ENCODE data around the gene U2AF2. TPM values are rescaled to one million over a fixed set of nuclear protein-coding genes. Genes with fewer than 3 reads are reported as not detected.

U2AF2 gene
- polyA plus RNA-seq, 1 donor (not counting 4 experiments of a cell fraction or from before 2014, with no cell fraction given), result 109 TPM

- Histone ChIP-seq H3K4me3 (ENCODE audit: control insufficient read depth in 2 of 3, extremely low read depth in 1 of 3, insufficient read depth in 2 of 3, low read depth in 1 of 3, low read length in 3 of 3) (no peak overlapping the region), H3K27ac (ENCODE audit: control insufficient read depth, insufficient read depth, low read length) (no peak overlapping the region), H3K4me1 (ENCODE audit: control insufficient read depth, extremely low read depth, insufficient read depth, low read length) (peaks cover 13% of the 10 kb centered on the region), H3K9ac (ENCODE audit: control insufficient read depth, extremely low read depth, insufficient read depth, low read length) (no peak overlapping the region), H3K36me3 (ENCODE audit: control insufficient read depth in 2 of 2, extremely low read depth in 1 of 2, insufficient read depth in 2 of 2, low read length in 2 of 2) (no peaks in the 10 kb centered on the region), H3K27me3 (ENCODE audit: control insufficient read depth, extremely low read depth, insufficient read depth, low read length) (no peaks in the 10 kb centered on the region), H3K9me1 (ENCODE audit: control insufficient read depth, extremely low read depth, insufficient read depth, low read length) (no peaks in the 10 kb centered on the region), H4K20me1 (ENCODE audit: control insufficient read depth, extremely low read depth, insufficient read depth, low read length) (no peaks in the 10 kb centered on the region), H3K4me2 (ENCODE audit: control insufficient read depth, extremely low read depth, insufficient read depth, low read depth, low read length) (no peak overlapping the region), H3K9me3 (ENCODE audit: control insufficient read depth, low read depth, low read length) (no peaks in the 10 kb centered on the region), H3K79me2 (ENCODE audit: control insufficient read depth, insufficient read depth, low read length) (no peaks in the 10 kb centered on the region), H2AFZ (ENCODE audit: control insufficient read depth, low read length) (no peak overlapping the region)
- TF ChIP-seq EZH2 (IDR thresholded peaks at IDR 0.05; ENCODE audit: low read length) (no peak), CTCF (optimal IDR thresholded peaks at IDR 0.05 in 1 of 3, IDR thresholded peaks at IDR 0.05 in 1 of 3, conservative IDR thresholded peaks at IDR 0.05 in 1 of 3; ENCODE audit: extremely low read depth in 1 of 3, insufficient read depth in 2 of 3, low read length in 3 of 3) (no peak)
- DNase-seq (ENCODE audit: low read depth, low spot score) (no peak), FAIRE-seq (no peak)
- dilution Hi-C loops (cut with MboI; ENCODE audit: extremely low pct_ligation_motif_present, low sequenced_read_pairs), result no loop called here
Observed at GRCh38 chr19:55626350-55626749, 28.5 kb upstream of the U2AF2 start.

GRCh38 chr19:55632463-55632834, 22.4 kb upstream of the U2AF2 start:
- H3K9ac ChIP-seq (ENCODE audit: control insufficient read depth, extremely low read depth, insufficient read depth, low read length), result no peak overlapping the region
- H3K9me3 ChIP-seq (ENCODE audit: control insufficient read depth, low read depth, low read length), result no peaks in the 10 kb centered on the region
- peak overlapping the region; percentile 56 for H2AFZ ChIP-seq (ENCODE audit: control insufficient read depth, low read length)
- no peaks in the 10 kb centered on the region for H4K20me1 ChIP-seq (ENCODE audit: control insufficient read depth, extremely low read depth, insufficient read depth, low read length)
- H3K4me2 ChIP-seq (ENCODE audit: control insufficient read depth, extremely low read depth, insufficient read depth, low read depth, low read length), result no peak overlapping the region
- H3K27me3 ChIP-seq (ENCODE audit: control insufficient read depth, extremely low read depth, insufficient read depth, low read length), result no peaks in the 10 kb centered on the region
- H3K27ac ChIP-seq (ENCODE audit: control insufficient read depth, insufficient read depth, low read length), result no peak overlapping the region
- H3K36me3 ChIP-seq (ENCODE audit: control insufficient read depth in 2 of 2, extremely low read depth in 1 of 2, insufficient read depth in 2 of 2, low read length in 2 of 2), result no peaks in the 10 kb centered on the region
- peaks cover 25% of the 10 kb centered on the region for H3K79me2 ChIP-seq (ENCODE audit: control insufficient read depth, insufficient read depth, low read length)
- peak; percentile 98 for DNase-seq (ENCODE audit: low read depth, low spot score)
- peaks cover 14% of the 10 kb centered on the region for H3K4me1 ChIP-seq (ENCODE audit: control insufficient read depth, extremely low read depth, insufficient read depth, low read length)
- TF ChIP-seq EZH2 (IDR thresholded peaks at IDR 0.05; ENCODE audit: low read length), result no peak
- peak; percentile 59 to 89 (median 80) for TF ChIP-seq CTCF (optimal IDR thresholded peaks at IDR 0.05 in 1 of 3, IDR thresholded peaks at IDR 0.05 in 1 of 3, conservative IDR thresholded peaks at IDR 0.05 in 1 of 3; ENCODE audit: extremely low read depth in 1 of 3, insufficient read depth in 2 of 3, low read length in 3 of 3)
- peaks cover 2% of the 10 kb centered on the region for H3K9me1 ChIP-seq (ENCODE audit: control insufficient read depth, extremely low read depth, insufficient read depth, low read length)
- peak; percentile 64 for FAIRE-seq
- dilution Hi-C loops (cut with MboI; ENCODE audit: extremely low pct_ligation_motif_present, low sequenced_read_pairs), result no loop called here
- no peak overlapping the region for H3K4me3 ChIP-seq (ENCODE audit: control insufficient read depth in 2 of 3, extremely low read depth in 1 of 3, insufficient read depth in 2 of 3, low read depth in 1 of 3, low read length in 3 of 3)

Data from keratinocyte (primary cell).